ENCODE measurements around the gene TRAP1. TPM values are rescaled to one million over a fixed set of nuclear protein-coding genes. Genes with fewer than 3 reads are reported as not detected.

Gene TRAP1
- total and polyA plus RNA-seq, 5 donors from 2014 or later: 38.7 to 65.0 (median 48.0) TPM

DNA sequence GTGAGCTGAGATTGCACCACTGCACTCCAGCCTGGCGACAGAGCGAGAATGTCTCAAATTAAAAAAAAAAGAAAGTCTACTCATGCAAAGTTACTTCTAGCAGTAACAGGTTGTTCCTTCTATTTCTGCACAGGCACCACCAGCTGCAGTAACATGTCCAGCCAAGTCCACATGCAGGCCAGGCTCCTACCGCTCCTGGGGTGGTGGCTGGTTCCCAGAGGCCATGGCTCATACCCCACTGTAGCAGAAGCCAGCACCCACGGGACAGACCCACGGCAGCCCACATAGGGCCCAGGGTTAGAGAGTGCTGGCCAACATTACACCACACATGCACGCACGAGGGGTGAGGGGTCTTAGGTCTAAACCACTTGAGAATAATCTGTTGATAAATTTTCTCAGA is 26.7 kb upstream of the TRAP1 start:
- Mint-ChIP-seq H3K27me3 (peaks cover 4% of the 10 kb centered on the region), H3K4me1 (peaks cover 0 to 9% (median 2%) of the 10 kb centered on the region in 4 donors), H3K4me3 (no peak overlapping the region), H3K27ac (no peak overlapping the region), H3K36me3 (peaks cover 41% of the 10 kb centered on the region), H3K9me3 (no peaks in the 10 kb centered on the region)
- no peak overlapping the region for H3K27ac ChIP-seq (ENCODE audit: insufficient read depth, low read length, poor library complexity, severe bottlenecking)
- no peak for ATAC-seq (ENCODE audit: low read depth in 2 of 2)
- no peaks in the 10 kb centered on the region for H3K9me3 ChIP-seq (ENCODE audit: control insufficient read depth in 2 of 2, low read length in 2 of 2)
- H3K36me3 ChIP-seq (ENCODE audit: control insufficient read depth, insufficient read depth, low read length): peaks cover 92% of the 10 kb centered on the region
- no peak for DNase-seq
- no peaks in the 10 kb centered on the region for H3K4me1 ChIP-seq (ENCODE audit: control insufficient read depth, insufficient read depth, low read length, poor library complexity, severe bottlenecking)
- no peaks in the 10 kb centered on the region for H3K27me3 ChIP-seq (ENCODE audit: control insufficient read depth, insufficient read depth, low read length)
- no peak overlapping the region for H3K4me3 ChIP-seq (ENCODE audit: low read depth, low read length)

GRCh38 chr16:3740934-3741333 is 23.6 kb upstream of the TRAP1 start:
- H3K27ac Mint-ChIP-seq: no peak overlapping the region
- Histone ChIP-seq H3K4me3 (ENCODE audit: low read depth, low read length) (no peak overlapping the region), H3K4me1 (ENCODE audit: control insufficient read depth, insufficient read depth, low read length, poor library complexity, severe bottlenecking) (no peaks in the 10 kb centered on the region), H3K27me3 (ENCODE audit: control insufficient read depth, insufficient read depth, low read length) (no peaks in the 10 kb centered on the region), H3K9me3 (ENCODE audit: control insufficient read depth in 2 of 2, low read length in 2 of 2) (no peaks in the 10 kb centered on the region), H3K36me3 (ENCODE audit: control insufficient read depth, insufficient read depth, low read length) (peaks cover 96% of the 10 kb centered on the region), H3K27ac (ENCODE audit: insufficient read depth, low read length, poor library complexity, severe bottlenecking) (no peak overlapping the region)
- H3K4me3 Mint-ChIP-seq: no peak overlapping the region
- H3K27me3 Mint-ChIP-seq: peaks cover 4% of the 10 kb centered on the region
- DNase-seq (no peak), ATAC-seq (ENCODE audit: low read depth in 2 of 2) (no peak)
- H3K9me3 Mint-ChIP-seq: no peaks in the 10 kb centered on the region
- peaks cover 0 to 9% (median 2%) of the 10 kb centered on the region in 4 donors for H3K4me1 Mint-ChIP-seq
- H3K36me3 Mint-ChIP-seq: peaks cover 48% of the 10 kb centered on the region

DNA sequence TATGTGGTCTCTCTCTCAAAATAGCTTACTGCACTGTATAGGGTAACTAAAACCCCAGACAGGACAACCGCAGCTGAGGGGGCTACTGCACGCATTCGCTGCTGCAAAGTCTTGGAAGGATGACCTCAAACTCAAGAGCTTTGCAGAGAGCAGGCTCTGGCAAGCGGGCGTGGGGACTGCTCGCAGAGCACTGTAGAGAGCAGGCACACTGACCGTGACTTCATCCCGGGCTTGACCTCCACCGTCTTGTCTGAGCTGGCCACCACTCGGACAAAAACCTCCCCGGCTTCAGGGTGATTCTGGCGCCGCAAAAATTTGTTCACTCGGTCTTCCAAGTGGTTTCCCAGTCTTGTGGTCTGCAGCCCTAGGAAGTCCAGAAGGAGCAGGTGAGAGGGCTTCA is 22.9 kb upstream of the TRAP1 start:
- Mint-ChIP-seq H3K27ac (no peak overlapping the region), H3K36me3 (peaks cover 47% of the 10 kb centered on the region), H3K4me3 (no peak overlapping the region), H3K4me1 (peaks cover 0 to 4% (median 2%) of the 10 kb centered on the region in 4 donors), H3K9me3 (no peaks in the 10 kb centered on the region), H3K27me3 (no peaks in the 10 kb centered on the region)
- H3K4me3 ChIP-seq (ENCODE audit: low read depth, low read length): no peak overlapping the region
- H3K9me3 ChIP-seq (ENCODE audit: control insufficient read depth in 2 of 2, low read length in 2 of 2): no peaks in the 10 kb centered on the region
- no peaks in the 10 kb centered on the region for H3K4me1 ChIP-seq (ENCODE audit: control insufficient read depth, insufficient read depth, low read length, poor library complexity, severe bottlenecking)
- peaks cover 96% of the 10 kb centered on the region for H3K36me3 ChIP-seq (ENCODE audit: control insufficient read depth, insufficient read depth, low read length)
- DNase-seq (no peak), ATAC-seq (ENCODE audit: low read depth in 2 of 2) (no peak)
- H3K27ac ChIP-seq (ENCODE audit: insufficient read depth, low read length, poor library complexity, severe bottlenecking): no peak overlapping the region
- no peaks in the 10 kb centered on the region for H3K27me3 ChIP-seq (ENCODE audit: control insufficient read depth, insufficient read depth, low read length)

DNA sequence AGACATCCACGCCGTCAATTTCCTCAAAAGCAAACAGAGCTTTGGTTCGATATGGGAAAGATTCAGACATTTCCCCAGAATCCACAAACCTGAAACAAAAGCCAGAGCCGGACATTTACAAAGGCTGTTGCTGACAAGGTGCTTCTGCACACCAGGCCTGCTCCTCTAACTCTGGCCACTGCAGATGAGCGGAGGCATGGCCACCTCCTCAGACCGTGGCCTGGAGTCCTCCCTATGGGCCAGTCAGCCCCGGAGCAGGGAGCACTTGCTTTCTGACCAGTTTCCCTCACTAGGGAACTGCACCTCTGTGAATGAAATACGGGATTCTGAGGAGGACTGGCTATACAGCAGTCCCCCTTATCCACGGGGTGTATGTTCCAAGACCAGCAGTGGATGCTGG is 22.3 kb upstream of the TRAP1 start:
- no peak for DNase-seq
- H3K27ac ChIP-seq (ENCODE audit: insufficient read depth, low read length, poor library complexity, severe bottlenecking): no peak overlapping the region
- H3K36me3 Mint-ChIP-seq: peaks cover 48% of the 10 kb centered on the region
- no peaks in the 10 kb centered on the region for H3K9me3 Mint-ChIP-seq
- no peak overlapping the region for H3K4me3 Mint-ChIP-seq
- no peaks in the 10 kb centered on the region for H3K4me1 ChIP-seq (ENCODE audit: control insufficient read depth, insufficient read depth, low read length, poor library complexity, severe bottlenecking)
- H3K27me3 Mint-ChIP-seq: no peaks in the 10 kb centered on the region
- no peaks in the 10 kb centered on the region for H3K9me3 ChIP-seq (ENCODE audit: control insufficient read depth in 2 of 2, low read length in 2 of 2)
- peaks cover 96% of the 10 kb centered on the region for H3K36me3 ChIP-seq (ENCODE audit: control insufficient read depth, insufficient read depth, low read length)
- H3K4me3 ChIP-seq (ENCODE audit: low read depth, low read length): no peak overlapping the region
- ATAC-seq (ENCODE audit: low read depth in 2 of 2): no peak
- H3K27ac Mint-ChIP-seq: peak overlapping the region in 1 of 3 donors; percentile 60
- peaks cover 0 to 4% (median 2%) of the 10 kb centered on the region in 4 donors for H3K4me1 Mint-ChIP-seq
- H3K27me3 ChIP-seq (ENCODE audit: control insufficient read depth, insufficient read depth, low read length): no peaks in the 10 kb centered on the region

GRCh38 chr16:3738541-3738940 is 21.2 kb upstream of the TRAP1 start:
- ATAC-seq (ENCODE audit: low read depth in 2 of 2): no peak
- H3K27ac Mint-ChIP-seq: peak overlapping the region in 1 of 3 donors; percentile 6
- Histone ChIP-seq H3K27ac (ENCODE audit: insufficient read depth, low read length, poor library complexity, severe bottlenecking) (no peak overlapping the region), H3K36me3 (ENCODE audit: control insufficient read depth, insufficient read depth, low read length) (peaks cover 96% of the 10 kb centered on the region), H3K27me3 (ENCODE audit: control insufficient read depth, insufficient read depth, low read length) (no peaks in the 10 kb centered on the region), H3K4me1 (ENCODE audit: control insufficient read depth, insufficient read depth, low read length, poor library complexity, severe bottlenecking) (no peaks in the 10 kb centered on the region), H3K9me3 (ENCODE audit: control insufficient read depth in 2 of 2, low read length in 2 of 2) (no peaks in the 10 kb centered on the region), H3K4me3 (ENCODE audit: low read depth, low read length) (no peak overlapping the region)
- H3K9me3 Mint-ChIP-seq: no peaks in the 10 kb centered on the region
- H3K27me3 Mint-ChIP-seq: no peaks in the 10 kb centered on the region
- no peak overlapping the region for H3K4me3 Mint-ChIP-seq
- H3K36me3 Mint-ChIP-seq: peaks cover 47% of the 10 kb centered on the region
- no peak for DNase-seq
- peaks cover 0 to 4% (median 2%) of the 10 kb centered on the region in 4 donors for H3K4me1 Mint-ChIP-seq

DNA sequence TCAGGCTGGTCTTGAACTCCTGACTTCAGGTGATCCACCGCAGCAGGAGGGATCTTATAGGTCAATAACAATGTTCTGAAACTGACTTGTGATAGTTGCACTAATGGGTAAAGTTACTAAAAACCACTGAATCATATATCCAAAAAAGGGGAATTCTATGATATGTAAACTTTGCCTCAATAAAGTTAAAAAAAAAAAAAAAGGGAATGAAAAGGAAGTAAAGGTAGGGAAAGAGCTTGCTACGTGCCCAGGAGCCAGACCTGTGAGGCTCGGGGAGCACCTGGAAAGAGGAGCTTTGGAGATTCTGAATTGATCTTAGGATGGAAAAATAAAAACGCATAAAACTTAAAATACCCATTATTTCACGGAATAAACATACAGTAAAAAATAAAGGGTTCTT is 20.8 kb upstream of the TRAP1 start:
- Mint-ChIP-seq H3K4me3 (no peak overlapping the region), H3K9me3 (no peaks in the 10 kb centered on the region), H3K4me1 (peaks cover 0 to 4% (median 2%) of the 10 kb centered on the region in 4 donors), H3K36me3 (peaks cover 47% of the 10 kb centered on the region), H3K27me3 (no peaks in the 10 kb centered on the region), H3K27ac (peak overlapping the region in 2 of 3 donors; percentile 6 to 93)
- Histone ChIP-seq H3K4me1 (ENCODE audit: control insufficient read depth, insufficient read depth, low read length, poor library complexity, severe bottlenecking) (no peaks in the 10 kb centered on the region), H3K36me3 (ENCODE audit: control insufficient read depth, insufficient read depth, low read length) (peaks cover 95% of the 10 kb centered on the region), H3K4me3 (ENCODE audit: low read depth, low read length) (no peak overlapping the region), H3K27ac (ENCODE audit: insufficient read depth, low read length, poor library complexity, severe bottlenecking) (no peak overlapping the region), H3K27me3 (ENCODE audit: control insufficient read depth, insufficient read depth, low read length) (no peaks in the 10 kb centered on the region), H3K9me3 (ENCODE audit: control insufficient read depth in 2 of 2, low read length in 2 of 2) (no peaks in the 10 kb centered on the region)
- ATAC-seq (ENCODE audit: low read depth in 2 of 2): no peak
- DNase-seq: no peak

- ATAC-seq (ENCODE audit: low read depth in 2 of 2) (no peak), DNase-seq (no peak)
- Histone ChIP-seq H3K4me3 (ENCODE audit: low read depth, low read length) (no peak overlapping the region), H3K9me3 (ENCODE audit: control insufficient read depth in 2 of 2, low read length in 2 of 2) (no peaks in the 10 kb centered on the region), H3K36me3 (ENCODE audit: control insufficient read depth, insufficient read depth, low read length) (peaks cover 90% of the 10 kb centered on the region), H3K27me3 (ENCODE audit: control insufficient read depth, insufficient read depth, low read length) (no peaks in the 10 kb centered on the region), H3K27ac (ENCODE audit: insufficient read depth, low read length, poor library complexity, severe bottlenecking) (no peak overlapping the region), H3K4me1 (ENCODE audit: control insufficient read depth, insufficient read depth, low read length, poor library complexity, severe bottlenecking) (no peaks in the 10 kb centered on the region)
- H3K36me3 Mint-ChIP-seq: peaks cover 48% of the 10 kb centered on the region
- H3K27ac Mint-ChIP-seq: no peak overlapping the region
- H3K4me3 Mint-ChIP-seq: no peak overlapping the region
- H3K27me3 Mint-ChIP-seq: no peaks in the 10 kb centered on the region
- H3K4me1 Mint-ChIP-seq: peaks cover 0 to 2% (median 0%) of the 10 kb centered on the region in 4 donors
- H3K9me3 Mint-ChIP-seq: no peaks in the 10 kb centered on the region
These were observed 19.9 kb upstream of the TRAP1 start for GRCh38 chr16:3737181-3737580.

- no peak overlapping the region for H3K4me3 ChIP-seq (ENCODE audit: low read depth, low read length)
- Mint-ChIP-seq H3K9me3 (no peaks in the 10 kb centered on the region), H3K36me3 (peaks cover 51% of the 10 kb centered on the region), H3K4me1 (peaks cover 0 to 2% (median 0%) of the 10 kb centered on the region in 4 donors), H3K27me3 (no peaks in the 10 kb centered on the region), H3K4me3 (no peak overlapping the region), H3K27ac (peak overlapping the region in 2 of 3 donors; percentile 68 to 78)
- peaks cover 90% of the 10 kb centered on the region for H3K36me3 ChIP-seq (ENCODE audit: control insufficient read depth, insufficient read depth, low read length)
- H3K9me3 ChIP-seq (ENCODE audit: control insufficient read depth in 2 of 2, low read length in 2 of 2): no peaks in the 10 kb centered on the region
- DNase-seq: no peak
- no peak overlapping the region for H3K27ac ChIP-seq (ENCODE audit: insufficient read depth, low read length, poor library complexity, severe bottlenecking)
- no peaks in the 10 kb centered on the region for H3K4me1 ChIP-seq (ENCODE audit: control insufficient read depth, insufficient read depth, low read length, poor library complexity, severe bottlenecking)
- ATAC-seq (ENCODE audit: low read depth in 2 of 2): no peak
- no peaks in the 10 kb centered on the region for H3K27me3 ChIP-seq (ENCODE audit: control insufficient read depth, insufficient read depth, low read length)
These were observed 18.8 kb upstream of the TRAP1 start for GRCh38 chr16:3736116-3736515.
